K562 (cell line): ENCODE results near the gene VSNL1.

Experiments
- CEBPB ChIP-seq: fragments of 450-650 bp; IDR thresholded peaks from 2 replicates; pipeline ENCODE4 v1.6.1; 2016; ENCODE audit warnings: missing genetic modification characterization, missing compliant biosample characterization
- CHD4 ChIP-seq: fragments of 200-600 bp; sonication (generic); IDR thresholded peaks from 3 replicates; pipeline ENCODE4 v1.6.1; 2012; ENCODE audit warnings: low read depth, mild to moderate bottlenecking, mixed read lengths, low read length, inconsistent platforms; ENCODE audit not compliant: insufficient read depth, insufficient replicate concordance, poor library complexity, severe bottlenecking
- CTCF ChIP-seq, 3 experiments: IDR thresholded peaks in 2 of 3; conservative IDR thresholded peaks in 1 of 3; 2 replicates each; pipeline ENCODE4 v1.5.1; 2011 to 2012; ENCODE audit warnings: low read length in 3 of 3, mild to moderate bottlenecking in 3 of 3, control low read depth in 2 of 3, improper control_type of control experiment in 1 of 3, inconsistent platforms in 1 of 3, low read depth in 1 of 3, mixed read lengths in 1 of 3, moderate library complexity in 1 of 3; ENCODE audit not compliant: insufficient read depth in 2 of 3
- ELK1 ChIP-seq: sonication (generic); formaldehyde crosslinking; IDR thresholded peaks from 2 replicates; pipeline ENCODE4 v1.8.1; 2022; ENCODE audit warnings: missing genetic modification reagents
- EP300 ChIP-seq: IDR thresholded peaks from 2 replicates; pipeline ENCODE4 v1.6.1; 2012; ENCODE audit warnings: low read length, improper control_type of control experiment
- FOXP1 ChIP-seq: sonication (generic); formaldehyde crosslinking; IDR thresholded peaks from 2 replicates; pipeline ENCODE4 v1.8.0; 2022; ENCODE audit warnings: mild to moderate bottlenecking, missing genetic modification reagents
- NFYB ChIP-seq: IDR thresholded peaks from 2 replicates; pipeline ENCODE4 v1.6.1; 2011; ENCODE audit warnings: mild to moderate bottlenecking, moderate library complexity; ENCODE audit not compliant: insufficient read length; ENCODE audit errors: extremely low read depth
- POLR2H ChIP-seq: IDR thresholded peaks from 2 replicates; pipeline ENCODE4 v1.6.1; 2016; ENCODE audit warnings: missing genetic modification characterization, low read depth, mild to moderate bottlenecking, control low read depth, missing compliant biosample characterization, moderate library complexity
- SMARCB1 ChIP-seq: IDR thresholded peaks from 2 replicates; pipeline ENCODE4 v1.6.1; 2011; ENCODE audit warnings: improper control_type of control experiment, low read depth; ENCODE audit not compliant: insufficient read length
- YBX1 ChIP-seq: fragments of 450-650 bp; IDR thresholded peaks from 2 replicates; pipeline ENCODE4 v1.7.1; 2016; ENCODE audit warnings: mild to moderate bottlenecking

DNA sequence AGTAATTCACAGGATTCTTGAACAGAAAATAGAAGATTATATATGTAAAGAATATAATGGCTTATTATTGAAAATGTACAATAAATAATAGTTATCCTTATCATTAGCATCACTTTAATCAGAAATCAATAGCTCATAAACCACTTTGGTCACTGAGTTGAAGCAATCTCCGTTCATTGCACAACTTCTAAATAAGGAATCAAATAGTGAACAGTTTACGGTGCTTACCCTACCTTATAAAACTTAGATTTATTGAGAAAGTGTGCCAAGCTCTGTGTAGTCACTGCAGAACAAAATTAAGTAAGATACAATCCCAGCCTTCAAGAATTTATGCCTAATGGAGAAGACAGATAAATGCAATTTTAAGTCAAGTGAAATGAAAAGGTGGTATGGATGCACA is 6.7 kb downstream of the VSNL1 start:
- TF ChIP-seq POLR2H (tag) (no peak), ELK1 (CRISPR knock-in tag) (no peak), CTCF (IDR thresholded peaks at IDR 0.05 in 2 of 3, conservative IDR thresholded peaks at IDR 0.05 in 1 of 3; ENCODE audit: insufficient read depth in 2 of 3, low read depth in 1 of 3, low read length in 3 of 3) (no peak), SMARCB1 (no peak), FOXP1 (CRISPR knock-in tag) (no peak), NFYB (no peak), CHD4 (no peak), EP300 (no peak), YBX1 (no peak), CEBPB (tag) (no peak)
